HEK293 (cell line): ENCODE results near the gene KIAA1755.

Source experiments
- BCL6B ChIP-seq: fragments of 450-650 bp; formaldehyde crosslinking; IDR thresholded peaks from 2 replicates; pipeline ENCODE4 v1.5.1; 2017; ENCODE audit warnings: missing biosample characterization, missing genetic modification characterization
- CTCF ChIP-seq: fragments of 450-650 bp; formaldehyde crosslinking; IDR thresholded peaks from 2 replicates; pipeline ENCODE4 v1.5.1; 2016; ENCODE audit warnings: missing biosample characterization, missing genetic modification characterization
- REST ChIP-seq: fragments of 450-650 bp; formaldehyde crosslinking; IDR thresholded peaks from 2 replicates; pipeline ENCODE4 v1.5.1; 2016; ENCODE audit warnings: missing biosample characterization, missing genetic modification characterization
- ZNF146 ChIP-seq: fragments of 450-650 bp; formaldehyde crosslinking; IDR thresholded peaks from 2 replicates; pipeline ENCODE4 v1.5.1; 2016; ENCODE audit warnings: missing biosample characterization, missing genetic modification characterization
- ZNF513 ChIP-seq: fragments of 450-650 bp; IDR thresholded peaks from 2 replicates; pipeline ENCODE4 v1.5.1; 2018; ENCODE audit warnings: missing biosample characterization, missing genetic modification characterization

GRCh38 chr20:38178065-38178491 lies 82.5 kb downstream of the KIAA1755 start:
- TF ChIP-seq REST (no peak), CTCF (no peak), ZNF513 (no peak), ZNF146 (tag by site-specific recombination) (no peak), BCL6B (tag by site-specific recombination) (no peak)
